Erythroblast (primary cell): ENCODE measurements around the gene SLC5A2.
"Not testable (repeated sequence)": the region's sequence is repeated elsewhere in the genome, so short reads cannot be mapped to it uniquely, and the experiment has no call there.

Experiments
- DNase-seq, 2 experiments: peaks; one replicate each; lab custom pipeline; 2025; lab: John Stamatoyannopoulos, UW
- GATA1 ChIP-seq: IDR thresholded peaks from 2 replicates; pipeline ENCODE4 v1.6.1; 2011; ENCODE audit warnings: low read depth, mild to moderate bottlenecking, control low read depth, low read length, moderate library complexity
- POLR2A ChIP-seq: IDR thresholded peaks from 2 replicates; pipeline ENCODE4 v1.6.1; 2011; ENCODE audit warnings: mild to moderate bottlenecking, low read length

SLC5A2 gene

DNA sequence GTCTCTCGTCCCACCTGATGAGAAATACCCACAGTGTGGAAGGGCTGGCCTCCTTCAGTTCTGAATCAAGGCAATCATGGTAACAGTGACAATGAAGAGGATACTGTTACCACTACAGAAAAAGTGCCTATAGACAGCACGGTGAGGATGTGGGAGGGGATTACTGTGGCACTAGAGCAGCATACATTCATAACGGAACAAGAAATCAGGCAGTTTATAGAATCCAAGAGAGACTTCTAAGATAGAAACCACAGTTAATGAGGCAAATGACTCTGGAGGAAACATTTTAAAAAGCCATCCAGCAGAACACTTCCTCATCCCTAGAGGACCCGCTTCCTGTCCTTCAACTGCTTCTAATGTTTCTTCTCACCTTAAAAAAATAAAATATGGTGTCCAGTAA is 22.6 kb downstream of the SLC5A2 start:
- TF ChIP-seq GATA1 (no peak), POLR2A (no peak)
- no peak for DNase-seq

DNA sequence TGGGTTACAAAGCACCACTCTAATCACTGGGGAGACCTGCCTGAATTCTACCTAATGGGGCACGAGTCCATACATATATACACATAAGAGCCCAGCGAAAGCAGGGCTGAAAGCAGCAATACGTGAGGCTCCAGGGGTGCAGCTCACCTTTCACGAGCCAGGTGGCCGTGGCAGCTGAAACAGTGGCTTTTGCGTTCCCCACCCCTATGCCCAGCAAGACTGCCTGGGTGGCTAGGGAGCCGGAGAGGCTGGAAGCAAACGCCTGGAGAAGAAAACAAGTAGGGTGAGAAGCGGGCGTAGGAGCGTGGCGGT is 24.6 kb downstream of the SLC5A2 start:
- TF ChIP-seq POLR2A (no peak), GATA1 (no peak)
- DNase-seq, result no peak

DNA sequence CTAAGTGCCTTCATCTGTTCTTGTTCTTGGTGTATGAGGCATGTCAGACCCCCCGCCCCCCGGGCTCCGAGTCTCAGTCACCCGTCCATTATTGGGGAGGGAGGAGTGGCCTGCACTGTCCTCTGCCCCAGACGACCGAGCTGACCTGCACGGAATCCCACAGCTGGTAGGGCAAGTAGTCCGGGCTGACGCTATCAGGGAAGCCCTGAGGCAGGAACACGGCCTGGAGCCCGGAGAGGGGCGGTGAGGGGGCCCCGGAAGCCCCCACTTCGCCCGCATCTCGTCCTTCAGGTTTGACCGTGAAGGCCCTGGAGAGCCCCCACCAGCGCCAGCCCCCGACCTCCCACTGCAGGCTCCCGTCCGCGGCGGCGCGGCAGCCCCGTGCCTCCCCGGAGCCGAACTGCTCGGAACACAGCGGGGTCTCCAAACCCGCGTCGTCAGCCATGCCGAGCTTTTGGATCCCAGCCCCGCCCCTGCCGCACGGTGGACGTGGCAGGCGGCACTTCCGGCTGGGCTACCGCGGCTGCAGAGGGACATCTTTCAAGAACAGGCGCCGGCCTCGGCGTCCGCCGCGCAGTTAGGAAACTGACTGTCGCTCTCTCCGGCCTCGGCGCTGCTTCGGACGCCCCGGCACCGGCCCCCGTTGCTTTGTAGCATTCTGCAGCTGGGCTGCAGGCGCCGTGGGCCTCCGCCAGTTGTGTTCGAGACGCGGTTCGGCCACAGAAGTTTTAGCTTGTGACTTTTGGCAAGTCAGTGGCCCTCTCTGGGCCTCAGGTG is 25.2 kb downstream of the SLC5A2 start, which contains the start of gene RUSF1:
Gene RUSF1, minus strand, starts transcription at position 463 of the 777 bp plus-strand sequence. Its CDS starts 18 bp downstream, at position 445.
- no peak for TF ChIP-seq GATA1
- peak; percentile 91 for TF ChIP-seq POLR2A
- peak; percentile 94 for DNase-seq

DNA sequence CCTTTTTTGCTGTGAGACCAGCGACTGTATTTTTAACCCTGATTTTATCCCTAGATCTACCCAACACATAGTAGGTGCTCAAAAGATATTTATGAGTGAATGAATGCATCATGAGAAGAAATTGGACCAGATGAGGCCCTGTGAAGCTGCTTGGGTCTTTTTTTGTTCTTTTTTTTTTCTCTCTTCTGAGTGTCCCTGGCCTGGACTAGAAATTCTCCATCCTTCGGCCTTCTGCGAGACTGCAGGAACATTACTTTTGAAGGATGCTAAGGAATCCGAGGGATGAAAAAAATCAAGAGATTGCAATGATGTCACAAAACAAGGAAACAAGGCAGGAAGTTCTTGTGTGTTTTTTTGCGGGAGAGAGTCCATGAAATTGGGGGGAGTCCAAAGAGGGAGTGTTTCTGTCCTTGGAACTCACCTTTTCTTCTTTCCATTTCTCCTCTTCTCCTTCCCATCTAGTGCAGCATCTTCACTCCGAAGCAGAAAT is 25.8 kb downstream of the SLC5A2 start:
- no peak for DNase-seq
- TF ChIP-seq GATA1 (no peak), POLR2A (no peak)

DNA sequence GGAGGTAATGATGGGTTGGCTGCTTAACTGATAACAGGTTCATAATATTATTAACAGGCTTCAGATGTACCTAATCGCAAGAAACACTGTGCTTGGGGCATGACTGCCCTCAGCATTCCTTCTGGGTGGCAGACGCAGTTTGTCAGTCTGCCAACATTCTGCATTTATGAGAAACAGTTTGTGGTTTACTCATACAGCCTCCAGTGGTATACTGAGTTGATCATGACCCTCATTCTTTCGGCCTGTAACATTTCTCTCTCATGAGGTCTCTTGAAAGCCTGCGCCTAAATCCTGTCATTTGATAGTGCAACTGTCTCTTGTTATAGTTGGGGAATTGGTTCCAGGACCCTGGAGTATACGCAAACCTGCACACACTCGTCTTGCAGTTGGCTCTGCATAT is 30.2 kb downstream of the SLC5A2 start:
- TF ChIP-seq POLR2A, result no peak
- no peak for TF ChIP-seq GATA1
- DNase-seq, result no peak

DNA sequence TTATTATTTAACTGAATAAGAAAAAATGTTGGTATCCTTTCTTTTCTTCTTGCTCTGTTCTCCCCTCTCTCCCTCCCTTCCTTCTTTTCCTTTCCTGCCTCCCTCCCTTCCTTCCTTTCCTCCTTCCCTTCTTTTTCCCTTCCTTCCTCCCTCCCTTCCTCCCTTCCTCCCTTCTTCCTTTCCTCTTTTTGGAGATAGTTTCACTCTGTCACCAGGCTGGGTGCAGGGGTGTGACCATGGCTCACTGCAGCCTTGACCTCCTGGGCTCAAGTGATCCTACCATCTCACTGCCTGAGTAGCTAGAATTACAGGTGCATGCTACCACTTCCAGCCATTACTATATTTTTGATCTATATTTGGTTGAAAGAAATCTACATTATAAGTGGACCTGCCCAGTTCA is 31.0 kb downstream of the SLC5A2 start:
- TF ChIP-seq POLR2A (no peak), GATA1 (no peak)
- no peak for DNase-seq

DNA sequence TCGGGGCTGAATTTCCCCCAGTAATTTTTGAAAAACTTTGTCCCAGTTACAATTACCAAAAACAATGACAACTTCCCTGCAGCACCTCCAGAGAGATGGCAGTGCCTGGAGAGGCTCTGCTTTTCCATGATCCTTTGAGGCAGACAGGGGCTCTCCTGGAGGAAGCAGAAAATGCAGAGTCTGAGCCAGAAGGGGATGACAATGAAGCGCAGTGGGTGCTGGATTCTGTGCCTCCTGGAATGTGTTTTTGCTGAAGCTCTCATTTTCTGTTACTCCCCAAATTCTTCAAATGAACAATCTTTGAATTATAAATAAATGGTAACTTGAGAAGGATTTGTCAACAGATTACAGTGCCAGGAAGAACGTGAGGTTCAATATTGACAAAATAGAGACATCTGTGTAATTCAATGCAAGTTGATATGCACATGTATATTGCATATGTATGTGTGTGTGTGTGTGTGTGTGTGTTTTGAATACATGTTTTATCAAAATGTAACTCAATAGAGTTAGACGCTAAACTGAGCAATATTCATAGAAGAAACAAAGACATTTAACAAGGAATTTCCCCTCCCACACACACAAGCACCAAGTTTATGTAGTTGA is 35.0 kb downstream of the SLC5A2 start:
- TF ChIP-seq POLR2A (no peak), GATA1 (no peak)
- no peak for DNase-seq

DNA sequence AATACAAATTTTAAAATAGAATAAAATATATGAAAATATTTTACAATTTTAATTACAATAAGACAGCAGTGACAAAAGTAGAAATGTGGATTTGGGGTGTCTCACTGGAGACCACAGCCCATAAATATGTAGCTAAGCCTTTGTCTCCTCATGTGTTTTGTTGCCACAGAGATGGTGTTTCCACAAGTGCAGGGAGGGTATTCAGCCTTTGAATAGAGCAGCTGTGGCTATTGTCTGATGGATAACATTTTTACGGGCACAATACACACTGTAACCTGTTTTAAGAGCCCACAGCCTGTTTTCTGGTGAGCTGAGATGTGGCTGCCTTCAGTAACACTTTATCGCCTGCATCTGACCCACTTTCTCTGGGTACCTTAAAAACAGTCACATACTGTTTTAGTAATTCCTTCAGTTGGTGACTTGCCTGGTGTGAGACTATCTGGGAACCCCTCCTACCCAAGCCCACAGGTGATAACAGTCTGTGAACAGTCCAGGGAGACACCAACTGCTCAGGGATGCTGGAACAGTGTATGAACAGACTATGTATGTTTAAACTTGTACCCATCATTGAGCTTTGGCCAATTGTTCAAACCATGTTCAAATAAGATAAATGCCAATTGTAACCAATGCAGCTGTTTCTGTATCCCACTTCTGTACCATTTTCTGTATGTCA is 37.0 kb downstream of the SLC5A2 start:
- TF ChIP-seq GATA1 (no peak), POLR2A (no peak)
- peak in 1 of 2 experiments; percentile 33 for DNase-seq

DNA sequence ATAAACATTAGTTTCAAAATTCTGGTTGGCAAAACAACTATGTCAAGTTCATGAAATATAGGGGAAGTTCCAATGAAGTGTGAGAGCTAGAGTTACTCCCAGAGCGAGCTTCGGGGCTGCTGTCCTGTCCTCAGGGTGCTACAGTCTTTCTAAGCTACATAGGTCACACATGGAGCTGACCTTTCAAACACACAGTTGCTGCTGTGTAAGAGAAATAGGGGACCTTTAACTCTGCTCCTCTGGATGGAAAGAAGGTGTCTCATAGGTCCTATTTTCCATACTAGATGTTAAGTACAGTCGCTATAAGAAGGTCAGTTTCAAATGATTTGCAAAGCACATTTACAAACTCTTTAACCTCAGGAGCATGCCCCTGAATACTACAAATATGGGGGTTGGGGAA is 38.4 kb downstream of the SLC5A2 start:
- no peak for DNase-seq
- TF ChIP-seq GATA1 (no peak), POLR2A (no peak)

DNA sequence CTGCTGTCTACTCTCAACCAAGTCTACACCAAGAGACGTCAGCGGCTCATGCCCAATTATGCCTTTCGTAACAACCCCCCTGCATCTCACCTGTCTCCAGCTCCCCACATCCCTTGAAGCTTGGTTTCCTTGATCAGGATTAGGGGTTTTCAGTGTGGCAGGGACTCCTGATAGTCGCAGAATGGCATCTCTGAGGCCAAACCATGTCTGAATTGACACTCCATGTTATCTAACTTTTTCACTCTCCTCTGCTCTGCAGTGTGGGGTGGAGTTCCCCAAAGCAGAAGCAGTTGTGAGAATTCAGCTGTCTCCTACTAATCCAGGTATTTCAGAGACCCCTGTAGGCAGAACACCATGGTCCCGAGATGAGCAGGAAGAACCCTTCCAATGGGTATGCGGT is 39.1 kb downstream of the SLC5A2 start:
- DNase-seq, result peak in 1 of 2 experiments; percentile 51
- TF ChIP-seq POLR2A (no peak), GATA1 (no peak)

DNA sequence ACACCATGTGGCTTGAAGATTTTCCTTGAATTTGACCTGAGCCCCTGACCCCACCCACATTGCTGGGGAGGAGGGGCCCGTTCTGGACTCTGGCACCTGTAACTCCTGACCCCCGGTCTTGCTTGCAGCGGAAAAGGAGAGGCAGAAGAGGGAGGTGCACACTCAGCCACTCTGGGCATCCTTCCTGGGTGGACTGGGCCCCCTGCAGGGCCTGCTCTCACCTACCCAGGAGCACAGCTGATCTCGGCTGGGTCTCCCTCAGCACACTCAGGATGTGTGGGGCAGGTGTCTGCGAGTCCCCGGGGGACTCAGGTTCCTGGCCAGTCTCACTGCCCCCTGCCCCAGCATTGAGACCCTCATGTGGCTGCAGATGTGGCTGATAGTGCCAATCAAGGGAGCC is 40.8 kb downstream of the SLC5A2 start:
- DNase-seq, result not testable (repeated sequence)

DNA sequence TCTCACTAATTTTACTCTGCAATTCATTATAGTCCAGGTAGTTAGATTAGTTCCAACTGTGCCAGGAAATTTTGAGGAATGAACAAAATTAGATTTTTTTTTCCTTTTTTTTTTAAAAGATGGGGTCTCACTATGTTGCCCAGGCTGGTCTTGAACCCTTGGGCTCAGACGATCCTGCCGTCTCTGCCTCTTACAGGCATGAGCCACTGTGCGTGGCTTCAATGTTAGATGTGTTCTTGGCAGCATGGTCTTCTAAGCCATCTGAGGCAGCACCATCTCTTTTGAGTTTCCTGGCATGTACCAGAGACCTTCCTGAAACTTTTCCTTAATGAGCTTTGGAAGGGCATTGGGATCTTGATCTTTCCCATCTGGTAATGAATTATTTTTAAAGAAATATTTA is 42.2 kb downstream of the SLC5A2 start:
- TF ChIP-seq GATA1 (no peak), POLR2A (no peak)
- no peak for DNase-seq

DNA sequence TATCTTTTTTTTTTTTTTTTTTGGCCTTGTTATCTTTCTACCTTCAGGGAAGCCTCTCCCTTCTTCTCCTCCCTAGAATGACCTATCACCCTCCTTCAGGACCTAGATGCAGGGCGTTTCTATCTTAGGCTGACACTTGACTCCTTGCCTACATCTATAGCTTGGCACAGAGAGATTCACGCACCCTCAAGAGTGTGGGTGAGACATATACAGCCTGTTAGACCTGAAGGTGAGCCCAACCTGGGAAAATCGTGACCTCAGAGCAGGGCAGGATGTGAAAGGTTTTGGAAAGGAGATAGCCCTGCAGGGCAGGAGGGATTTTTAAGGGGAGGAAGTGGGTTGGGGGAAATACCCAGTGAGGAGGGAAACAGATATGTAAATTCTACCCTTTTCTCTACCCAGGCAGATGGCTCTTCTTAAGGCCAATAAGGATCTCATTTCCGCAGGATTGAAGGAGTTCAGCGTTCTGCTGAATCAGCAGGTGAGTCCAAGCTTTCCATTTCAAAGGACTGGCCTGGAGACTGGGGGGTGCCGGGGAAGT is 44.9 kb downstream of the SLC5A2 start, which contains the start of gene AHSP:
Gene AHSP, plus strand, starts transcription at position 167 of the 541 bp plus-strand sequence. Its CDS starts 240 bp downstream, at position 407.
- DNase-seq, result peak; percentile 92 to 96
- TF ChIP-seq GATA1 (peak; percentile 28), POLR2A (peak; percentile 99)
